ENCODE results near the gene AMACR. TPM values are rescaled to one million over a fixed set of nuclear protein-coding genes. Genes with fewer than 3 reads are reported as not detected.
"Not testable (repeated sequence)": the region's sequence is repeated elsewhere in the genome, so short reads cannot be mapped to it uniquely, and the experiment has no call there.

AMACR gene
- total RNA-seq, 1 donor from 2014 or later = 15.2 TPM

GRCh38 chr5:33968211-33969005 lies 39.4 kb downstream of the AMACR start:
- no peak for DNase-seq (ENCODE audit: low spot score)

GRCh38 chr5:33966805-33967204 lies 41.0 kb downstream of the AMACR start:
- no peak for DNase-seq (ENCODE audit: low spot score)

GRCh38 chr5:33964132-33964700 lies 43.6 kb downstream of the AMACR start:
- no peak for DNase-seq (ENCODE audit: low spot score)

GRCh38 chr5:33958176-33958575 lies 49.7 kb downstream of the AMACR start:
- DNase-seq (ENCODE audit: low spot score) = no peak

- no peak for DNase-seq (ENCODE audit: low spot score)
Observed at GRCh38 chr5:33957577-33958150, 50.2 kb downstream of the AMACR start.

GRCh38 chr5:33952175-33952574 lies 55.7 kb downstream of the AMACR start:
- not testable (repeated sequence) for DNase-seq (ENCODE audit: low spot score)

- no peak for DNase-seq (ENCODE audit: low spot score)
Observed at GRCh38 chr5:33944543-33945132, 63.2 kb downstream of the AMACR start.

- DNase-seq (ENCODE audit: low spot score) = no peak
Observed at GRCh38 chr5:33941090-33941489, 66.8 kb downstream of the AMACR start.

- no peak for DNase-seq (ENCODE audit: low spot score)
Observed at GRCh38 chr5:33939556-33940262, 68.1 kb downstream of the AMACR start.

- no peak for DNase-seq (ENCODE audit: low spot score)
Observed at GRCh38 chr5:33938881-33939280, 69.0 kb downstream of the AMACR start.

GRCh38 chr5:33938507-33938796 lies 69.4 kb downstream of the AMACR start:
- no peak for DNase-seq (ENCODE audit: low spot score)

- DNase-seq (ENCODE audit: low spot score) = no peak
Observed at GRCh38 chr5:33937707-33938506, 69.9 kb downstream of the AMACR start.

- DNase-seq (ENCODE audit: low spot score) = no peak
Observed at GRCh38 chr5:33937017-33937706, 70.7 kb downstream of the AMACR start.

- no peak for DNase-seq (ENCODE audit: low spot score)
Observed at GRCh38 chr5:33936381-33937016, 71.4 kb downstream of the AMACR start, which contains the start of gene RXFP3. RXFP3 (plus strand) TSS chr5:33936386; CDS start chr5:33936741, 355 bp downstream.

Other genes with a start within 250 kb of the AMACR start
- 1.7 TPM for gene ADAMTS12, start 116.1 kb downstream of the AMACR start, total RNA-seq
- not detected for gene RXFP3, start 71.7 kb downstream of the AMACR start, total RNA-seq
- gene SLC45A2, start 23.4 kb downstream of the AMACR start, total RNA-seq = not detected
- 12.7 TPM for gene C1QTNF3, start 35.2 kb upstream of the AMACR start, total RNA-seq